HepG2 (cell line): ENCODE results near the gene DNM3. TPM values are rescaled to one million over a fixed set of nuclear protein-coding genes. Genes with fewer than 3 reads are reported as not detected.

Experiments used
- ATAC-seq: fragments of 200-7000 bp; cut with Tn5 transposase; 3 replicates; pipeline ENCODE4 v1.9.1; 2020; ENCODE audit warnings: mild to moderate bottlenecking, moderate library complexity
- BruUV-seq: library from RNA; stranded (reverse); fragments of 400-500 nt; replicated peaks from 2 replicates; lab custom pipeline; 2021; lab: Mats Ljungman, UMichigan
- CTCF ChIA-PET: fragments of 300-600 bp; formaldehyde crosslinking; extraction: SDS; loops from one replicate; lab custom pipeline; 2021; ENCODE audit warnings: low total read pairs, inconsistent platforms, low intra/inter-chr PET ratio; lab: Yijun Ruan, JAX
- POLR2A ChIA-PET: fragments of 350-600 bp; sonication (Branson Sonifier 250); formaldehyde crosslinking; loops from one replicate; lab custom pipeline; 2020; ENCODE audit warnings: antibody characterized with exemption, inconsistent platforms; lab: Yijun Ruan, JAX
- DNase-seq: peaks from one replicate; pipeline ENCODE4 v3.0.0-alpha.2; 2015; ENCODE audit warnings: low spot score
- FAIRE-seq: peaks from 3 replicates; lab custom pipeline; 2011; peaks lifted over from hg19 to GRCh38; lab: Jason Lieb, UNC
- H2AFZ ChIP-seq: one replicate; pipeline ENCODE4 v1.6.1; 2011; ENCODE audit warnings: low read length, inconsistent platforms
- H3K27ac ChIP-seq: fragments of 300-600 bp; 3 replicates; pipeline ENCODE4 v1.8.0; 2011; ENCODE audit warnings: mixed run types, mild to moderate bottlenecking, mixed read lengths, low read length, inconsistent platforms; ENCODE audit not compliant: insufficient read depth; ENCODE audit errors: extremely low read length
- H3K27me3 ChIP-seq, 2 experiments: fragments of 200-600 bp in 1 of 2; 2 replicates in 1 of 2; 3 replicates in 1 of 2; pipeline versions ENCODE4 v1.6.0 to v1.8.0; 2011; ENCODE audit warnings: low read length in 2 of 2, mild to moderate bottlenecking in 2 of 2, moderate library complexity in 2 of 2, inconsistent platforms in 1 of 2; ENCODE audit not compliant: insufficient read depth in 2 of 2, control insufficient read depth in 1 of 2
- H3K36me3 ChIP-seq, 2 experiments: fragments of 200-600 bp in 1 of 2; replicated peaks in 1 of 2; 2 replicates in 1 of 2; 3 replicates in 1 of 2; pipeline versions ENCODE4 v1.5.1 to v1.8.0; 2011; ENCODE audit warnings: low read length in 2 of 2, inconsistent platforms in 1 of 2; ENCODE audit not compliant: insufficient read depth in 2 of 2, control insufficient read depth in 1 of 2
- H3K4me1 ChIP-seq: 2 replicates; pipeline ENCODE4 v1.5.1; 2012; ENCODE audit warnings: low read length, inconsistent platforms; ENCODE audit not compliant: insufficient read depth
- H3K4me2 ChIP-seq: 2 replicates; pipeline ENCODE4 v1.6.0; 2011; ENCODE audit warnings: low read depth, low read length, inconsistent platforms
- H3K4me3 ChIP-seq, 3 experiments: fragments of 200-600 bp in 1 of 3; sonication (generic), shearing (Covaris generic) in 1 of 3; replicated peaks in 1 of 3; 2 replicates each; pipeline ENCODE4 v1.5.1; 2011 to 2016; ENCODE audit warnings: low read length in 3 of 3, inconsistent platforms in 2 of 3, low read depth in 2 of 3, mild to moderate bottlenecking in 2 of 3, control low read depth in 1 of 3, mixed read lengths in 1 of 3; ENCODE audit not compliant: insufficient read depth in 1 of 3
- H3K79me2 ChIP-seq: one replicate; pipeline ENCODE4 v1.6.1; 2011; ENCODE audit warnings: low read length, inconsistent platforms; ENCODE audit not compliant: insufficient read depth
- H3K9ac ChIP-seq: 2 replicates; pipeline ENCODE4 v1.6.0; 2011; ENCODE audit warnings: mild to moderate bottlenecking, low read depth, low read length, inconsistent platforms; ENCODE audit not compliant: insufficient read depth
- H3K9me3 ChIP-seq: 2 replicates; pipeline ENCODE4 v1.5.1; 2012; ENCODE audit warnings: mild to moderate bottlenecking, low read length
- H4K20me1 ChIP-seq: 2 replicates; pipeline ENCODE4 v1.6.0; 2011; ENCODE audit warnings: inconsistent platforms, mild to moderate bottlenecking, low read length, moderate library complexity; ENCODE audit not compliant: insufficient read depth
- ARNT ChIP-seq: fragments of 450-650 bp; IDR thresholded peaks from 2 replicates; pipeline ENCODE4 v1.6.1; 2017
- ATRX ChIP-seq: sonication (generic); formaldehyde crosslinking; IDR thresholded peaks from 2 replicates; pipeline ENCODE4 v1.4.0; 2020; ENCODE audit warnings: missing genetic modification reagents, borderline replicate concordance
- BHLHE40 ChIP-seq: IDR thresholded peaks from 2 replicates; pipeline ENCODE4 v1.6.1; 2011; ENCODE audit warnings: low read length, improper control_type of control experiment
- DPF2 ChIP-seq: sonication (generic); formaldehyde crosslinking; IDR thresholded peaks from 2 replicates; pipeline ENCODE4 v1.4.0; 2020; ENCODE audit warnings: mild to moderate bottlenecking, low read depth, missing genetic modification reagents, borderline replicate concordance
- ELK4 ChIP-seq: sonication (generic); formaldehyde crosslinking; IDR thresholded peaks from 2 replicates; pipeline ENCODE4 v1.9.0; 2021; ENCODE audit warnings: missing genetic modification reagents, borderline replicate concordance
- FOSL2 ChIP-seq: sonication (generic); formaldehyde crosslinking; IDR thresholded peaks from 2 replicates; pipeline ENCODE4 v1.4.0; 2020; ENCODE audit warnings: missing genetic modification reagents
- FOXA3 ChIP-seq: IDR thresholded peaks from 2 replicates; pipeline ENCODE4 v1.6.1; 2016; ENCODE audit warnings: missing genetic modification reagents, missing compliant biosample characterization
- FOXK1 ChIP-seq: sonication (generic); formaldehyde crosslinking; IDR thresholded peaks from 2 replicates; pipeline ENCODE4 v1.4.0; 2020; ENCODE audit warnings: low read depth, missing genetic modification reagents, borderline replicate concordance
- FOXP1 ChIP-seq, 2 experiments: fragments of 450-650 bp in 1 of 2; IDR thresholded peaks; 2 replicates each; pipeline ENCODE4 v1.6.1; 2017 to 2018; ENCODE audit warnings: antibody characterized with exemption in 1 of 2
- HDAC2 ChIP-seq: sonication (generic); formaldehyde crosslinking; IDR thresholded peaks from 2 replicates; pipeline ENCODE4 v1.4.0; 2020; ENCODE audit warnings: missing genetic modification reagents
- HMG20A ChIP-seq: IDR thresholded peaks from 2 replicates; pipeline ENCODE4 v1.6.1; 2016; ENCODE audit warnings: borderline replicate concordance
- PAF1 ChIP-seq: IDR thresholded peaks from 2 replicates; pipeline ENCODE4 v1.6.1; 2016; ENCODE audit warnings: missing genetic modification reagents, missing compliant biosample characterization
- PCBP1 ChIP-seq: fragments of 200-400 bp; formaldehyde crosslinking; IDR thresholded peaks from 2 replicates; pipeline ENCODE4 v1.6.1; 2017; ENCODE audit warnings: mild to moderate bottlenecking, low read depth, low read length, borderline replicate concordance
- SMARCC2 ChIP-seq: fragments of 450-650 bp; IDR thresholded peaks from 2 replicates; pipeline ENCODE4 v1.6.1; 2017; ENCODE audit warnings: antibody characterized with exemption, mild to moderate bottlenecking
- SOX13 ChIP-seq, 3 experiments: fragments of 450-650 bp in 1 of 3; sonication (generic) in 1 of 3; formaldehyde crosslinking in 1 of 3; IDR thresholded peaks in 2 of 3; conservative IDR thresholded peaks in 1 of 3; 2 replicates each; pipeline versions ENCODE4 v1.5.0 to v1.6.1; 2016 to 2020; ENCODE audit warnings: antibody characterized with exemption in 1 of 3, mild to moderate bottlenecking in 1 of 3, missing compliant biosample characterization in 1 of 3, missing genetic modification reagents in 1 of 3, moderate library complexity in 1 of 3
- SOX5 ChIP-seq: IDR thresholded peaks from 2 replicates; pipeline ENCODE4 v1.6.1; 2016; ENCODE audit warnings: borderline replicate concordance
- ZNF652 ChIP-seq: IDR thresholded peaks from 2 replicates; pipeline ENCODE4 v1.6.1; 2016; ENCODE audit warnings: low read depth, borderline replicate concordance
- ZNF878 ChIP-seq: sonication (generic); formaldehyde crosslinking; IDR thresholded peaks from 2 replicates; pipeline ENCODE4 v1.8.1; 2023; ENCODE audit warnings: mild to moderate bottlenecking, missing genetic modification reagents, moderate library complexity
- WGBS: methylation state at CpG from one replicate; pipeline ENCODE4 v1.1.6; 2017; ENCODE audit warnings: low lambda C conversion rate; 5-methylcytosine and 5-hydroxymethylcytosine counted together
- in situ Hi-C: cut with HindIII; loops from 2 replicates; pipeline ENCODE4 v1.10.0; 2017; ENCODE audit warnings: low pct_unique_long_range_greater_than_20kb; ENCODE audit not compliant: extremely low pct_ligation_motif_present
- intact Hi-C: fragments of 100-400 bp; cut with micrococcal nuclease; formaldehyde crosslinking; loops from one replicate; pipeline ENCODE4 v1.10.0; 2022; ENCODE audit not compliant: unreplicated experiment
- polyA plus RNA-seq, 8 experiments: library from polyadenylated mRNA; depleted of rRNA in 3 of 8; stranded (reverse) in 7 of 8; unstranded in 1 of 8; fragments of >200 nt; fragmentation: Illumina TruSeq in 4 of 8; extraction: Trizol in 4 of 8; gene quantifications; 2 replicates each; pipeline versions ENCODE4 v1.2.1 to v1.2.3, GENCODE V29; 2011 to 2016; ENCODE audit warnings: low read depth in 4 of 8, missing spikeins in 1 of 8, mixed read lengths in 1 of 8; ENCODE audit not compliant: insufficient read depth in 1 of 8
- total RNA-seq, 5 experiments: library from RNA; depleted of rRNA; stranded (reverse); fragments of >200 nt; fragmentation: Illumina TruSeq; extraction: Trizol; gene quantifications; 2 replicates each; pipeline ENCODE4 v1.2.3, GENCODE V29; 2016; ENCODE audit warnings: low read depth in 1 of 5
- TF ChIP-seq, protein P1 (sequence below): sonication (generic); formaldehyde crosslinking; IDR thresholded peaks from 2 replicates; pipeline ENCODE4 v1.4.0; 2020; ENCODE audit warnings: missing genetic modification reagents

Gene DNM3
- total and polyA plus RNA-seq, 2 of the 13 experiments (the other 11 are each of a cell fraction or from before 2014, with no cell fraction given), result 0.05 TPM; not detected in 1

DNA sequence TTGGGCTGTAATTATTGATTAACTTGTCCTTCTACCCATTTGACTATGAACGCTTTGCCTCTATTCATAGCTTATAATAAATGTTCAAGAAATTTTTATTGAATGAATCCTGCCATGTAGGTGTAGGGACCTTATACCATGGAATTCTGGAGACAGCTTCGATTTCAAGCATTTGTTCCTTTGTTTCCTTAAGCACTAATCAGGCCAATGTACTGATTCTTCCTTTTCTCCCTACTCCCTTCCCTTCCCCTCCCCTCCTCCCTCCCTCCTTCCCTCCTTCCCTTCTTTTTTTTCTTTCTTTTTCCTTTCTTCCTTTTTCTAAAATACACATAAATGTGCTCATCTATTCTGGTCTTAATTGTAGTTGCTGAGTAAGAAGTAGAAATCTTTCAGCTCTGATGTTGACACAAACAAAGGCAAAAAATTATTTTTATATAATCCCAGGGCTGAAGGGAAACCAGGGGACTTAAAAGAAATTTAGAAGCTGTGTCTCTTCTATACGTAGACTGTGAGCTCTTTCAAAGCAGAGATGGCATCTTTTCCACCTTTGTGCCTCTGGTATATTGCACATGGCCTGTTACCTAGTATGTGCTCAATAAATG lies 24.9 kb upstream of the DNM3 start (continued):
- TF ChIP-seq PCBP1 (0 out of 2 replicates have a peak, but pooled peaks have one; percentile 63), ATRX (CRISPR knock-in tag) (no peak), PAF1 (CRISPR knock-in tag) (no peak)

DNA sequence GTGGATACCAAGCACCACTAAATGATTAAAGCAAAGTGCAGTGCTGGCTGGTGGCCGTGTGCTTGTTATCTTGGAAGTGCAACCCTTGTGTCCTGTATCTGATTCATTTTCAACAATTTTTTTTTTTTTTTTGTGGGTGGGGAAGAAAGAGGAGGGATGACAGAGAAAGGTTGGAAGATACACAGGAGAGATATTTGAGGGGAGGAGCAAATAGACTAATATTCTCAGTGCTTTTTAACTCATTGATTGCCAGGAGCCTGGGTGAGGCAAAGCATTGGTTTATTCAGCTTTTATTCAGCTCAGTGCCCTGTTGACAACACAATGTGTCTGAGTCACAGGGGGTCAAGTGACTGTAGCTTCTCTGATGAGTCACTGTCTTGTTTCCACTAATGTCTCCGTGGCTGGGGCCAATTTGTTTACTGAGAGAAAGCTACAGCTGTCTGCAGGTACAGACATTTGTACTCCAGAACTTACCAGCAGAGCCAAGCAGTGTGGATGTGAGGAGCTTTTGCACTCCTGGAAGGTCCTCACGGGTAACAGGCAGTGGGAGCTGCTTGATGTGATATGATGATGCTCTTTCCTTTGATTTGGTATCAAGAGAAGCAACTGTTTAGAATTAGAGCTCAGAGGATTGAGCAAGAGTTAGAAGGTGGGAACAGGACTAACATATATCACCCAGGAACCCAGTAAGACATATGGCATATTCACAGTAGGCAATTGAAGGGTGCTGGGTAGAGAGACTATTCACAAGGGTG lies 23.6 kb upstream of the DNM3 start:
- H3K36me3 ChIP-seq, result no peaks in the 10 kb centered on the region
- ChIA-PET CTCF (no interaction called here), POLR2A (no interaction called here)
- TF ChIP-seq FOSL2 (peak; percentile 89), ZNF878 (CRISPR knock-in tag) (no peak), ARNT (no peak), DPF2 (CRISPR knock-in tag) (no peak), FOXA3 (peak; percentile 55; the same call in 1 of the 2 replicates), BHLHE40 (0 out of 2 replicates have a peak, but pooled peaks have one; percentile 5), HMG20A (CRISPR knock-in tag) (0 out of 2 replicates have a peak, but pooled peaks have one; percentile 40), ELK4 (CRISPR knock-in tag) (no peak), FOXP1 (IDR thresholded peaks at IDR 0.05) (no peak), FOXP1 (CRISPR knock-in tag; IDR thresholded peaks at IDR 0.05) (peak; percentile 16; the same call in 1 of the 2 replicates), SMARCC2 (no peak), SOX5 (CRISPR knock-in tag) (0 out of 2 replicates have a peak, but pooled peaks have one; percentile 10), SOX13 (IDR thresholded peaks at IDR 0.05) (no peak), SOX13 (CRISPR knock-in tag; conservative IDR thresholded peaks at IDR 0.05 in 1 of 2, IDR thresholded peaks at IDR 0.05 in 1 of 2) (0 out of 4 replicates have a peak, but pooled peaks of 1 of the 2 experiments have one; percentile 26), FOXK1 (0 out of 2 replicates have a peak, but pooled peaks have one; percentile 46), HDAC2 (CRISPR knock-in tag) (no peak), ZNF652 (CRISPR knock-in tag) (peak; percentile 84)
- TF ChIP-seq, protein P1, sequence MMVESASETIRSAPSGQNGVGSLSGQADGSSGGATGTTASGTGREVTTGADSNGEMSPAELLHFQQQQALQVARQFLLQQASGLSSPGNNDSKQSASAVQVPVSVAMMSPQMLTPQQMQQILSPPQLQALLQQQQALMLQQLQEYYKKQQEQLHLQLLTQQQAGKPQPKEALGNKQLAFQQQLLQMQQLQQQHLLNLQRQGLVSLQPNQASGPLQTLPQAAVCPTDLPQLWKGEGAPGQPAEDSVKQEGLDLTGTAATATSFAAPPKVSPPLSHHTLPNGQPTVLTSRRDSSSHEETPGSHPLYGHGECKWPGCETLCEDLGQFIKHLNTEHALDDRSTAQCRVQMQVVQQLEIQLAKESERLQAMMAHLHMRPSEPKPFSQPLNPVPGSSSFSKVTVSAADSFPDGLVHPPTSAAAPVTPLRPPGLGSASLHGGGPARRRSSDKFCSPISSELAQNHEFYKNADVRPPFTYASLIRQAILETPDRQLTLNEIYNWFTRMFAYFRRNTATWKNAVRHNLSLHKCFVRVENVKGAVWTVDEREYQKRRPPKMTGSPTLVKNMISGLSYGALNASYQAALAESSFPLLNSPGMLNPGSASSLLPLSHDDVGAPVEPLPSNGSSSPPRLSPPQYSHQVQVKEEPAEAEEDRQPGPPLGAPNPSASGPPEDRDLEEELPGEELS (CRISPR knock-in tag), result no peak
- no peaks in the 10 kb centered on the region for H4K20me1 ChIP-seq
- H3K4me3 ChIP-seq, result no peak overlapping the region
- intact Hi-C loops, result no loop called here
- H3K4me1 ChIP-seq, result peaks cover 11% of the 10 kb centered on the region; the same call in 1 of the 2 replicates
- ATAC-seq, result peak; percentile 53; the same call in 2 of the 3 replicates
- no peak overlapping the region for H3K4me2 ChIP-seq
- no TSS peak for BruUV-seq
- no peak for FAIRE-seq
- H3K9me3 ChIP-seq, result no peaks in the 10 kb centered on the region
- no peak overlapping the region for H2AFZ ChIP-seq
- H3K27me3 ChIP-seq, result no peaks in the 10 kb centered on the region; a peak in 1 of 5 replicates
- H3K9ac ChIP-seq, result no peak overlapping the region
- DNase-seq, result peak; percentile 30
- no peak overlapping the region for H3K27ac ChIP-seq
- H3K79me2 ChIP-seq, result no peaks in the 10 kb centered on the region
- in situ Hi-C loops, result no loop called here
- WGBS, result 4% methylated on average over 2 of the region's 3 CpGs
